Neural progenitor cell (in vitro differentiated cells): ENCODE data around the gene SPTBN4.

Source experiments
- EZH2 ChIP-seq: fragments of 200-600 bp; sonication (generic); IDR thresholded peaks from 2 replicates; pipeline ENCODE4 v1.6.1; 2017; ENCODE audit warnings: antibody characterized with exemption, mild to moderate bottlenecking, moderate library complexity
- TF ChIP-seq, protein P1 (sequence below): fragments of 200-600 bp; sonication (generic); IDR thresholded peaks from 2 replicates; pipeline ENCODE4 v1.5.1; 2017; ENCODE audit warnings: antibody characterized with exemption, mild to moderate bottlenecking

DNA sequence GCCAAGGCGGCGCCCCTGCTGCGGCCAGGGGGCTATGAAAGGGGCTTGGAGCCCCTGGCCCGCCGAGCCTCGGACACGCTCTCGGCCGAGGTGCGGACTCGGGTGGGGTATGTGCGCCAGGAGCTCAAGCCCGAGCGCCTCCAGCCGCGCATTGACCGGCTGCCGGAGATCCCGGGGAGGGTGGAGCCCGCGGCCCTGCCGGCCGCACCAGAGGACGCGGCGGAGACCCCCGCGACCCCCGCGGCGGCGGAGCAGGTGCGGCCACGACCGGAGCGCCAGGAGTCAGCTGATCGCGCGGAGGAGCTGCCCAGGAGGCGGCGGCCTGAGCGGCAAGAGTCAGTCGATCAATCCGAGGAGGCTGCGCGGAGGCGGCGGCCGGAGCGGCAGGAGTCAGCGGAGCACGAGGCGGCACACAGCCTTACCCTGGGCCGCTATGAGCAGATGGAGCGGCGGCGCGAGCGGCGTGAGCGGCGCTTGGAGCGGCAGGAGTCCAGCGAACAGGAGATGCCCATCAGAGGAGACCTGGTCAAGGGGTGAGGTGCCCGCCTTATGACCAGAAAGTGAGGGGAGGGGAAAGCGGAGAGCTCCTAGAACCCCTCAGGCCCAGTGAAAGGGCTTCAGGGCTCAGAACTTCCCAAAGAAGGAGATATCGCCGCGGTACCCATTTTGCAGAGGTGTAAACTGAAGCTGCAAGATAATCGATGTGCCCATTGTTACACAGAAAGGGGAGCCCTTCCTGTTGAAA, 101.1 kb downstream of the SPTBN4 start:
- TF ChIP-seq, protein P1, sequence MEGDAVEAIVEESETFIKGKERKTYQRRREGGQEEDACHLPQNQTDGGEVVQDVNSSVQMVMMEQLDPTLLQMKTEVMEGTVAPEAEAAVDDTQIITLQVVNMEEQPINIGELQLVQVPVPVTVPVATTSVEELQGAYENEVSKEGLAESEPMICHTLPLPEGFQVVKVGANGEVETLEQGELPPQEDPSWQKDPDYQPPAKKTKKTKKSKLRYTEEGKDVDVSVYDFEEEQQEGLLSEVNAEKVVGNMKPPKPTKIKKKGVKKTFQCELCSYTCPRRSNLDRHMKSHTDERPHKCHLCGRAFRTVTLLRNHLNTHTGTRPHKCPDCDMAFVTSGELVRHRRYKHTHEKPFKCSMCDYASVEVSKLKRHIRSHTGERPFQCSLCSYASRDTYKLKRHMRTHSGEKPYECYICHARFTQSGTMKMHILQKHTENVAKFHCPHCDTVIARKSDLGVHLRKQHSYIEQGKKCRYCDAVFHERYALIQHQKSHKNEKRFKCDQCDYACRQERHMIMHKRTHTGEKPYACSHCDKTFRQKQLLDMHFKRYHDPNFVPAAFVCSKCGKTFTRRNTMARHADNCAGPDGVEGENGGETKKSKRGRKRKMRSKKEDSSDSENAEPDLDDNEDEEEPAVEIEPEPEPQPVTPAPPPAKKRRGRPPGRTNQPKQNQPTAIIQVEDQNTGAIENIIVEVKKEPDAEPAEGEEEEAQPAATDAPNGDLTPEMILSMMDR = no peak
- TF ChIP-seq EZH2 = peak; percentile 95
